ENCODE data around the gene AFG3L2. TPM values are rescaled to one million over a fixed set of nuclear protein-coding genes. Genes with fewer than 3 reads are reported as not detected.

AFG3L2 gene
- total RNA-seq, 1 donor from 2014 or later = 46.7 TPM

DNA sequence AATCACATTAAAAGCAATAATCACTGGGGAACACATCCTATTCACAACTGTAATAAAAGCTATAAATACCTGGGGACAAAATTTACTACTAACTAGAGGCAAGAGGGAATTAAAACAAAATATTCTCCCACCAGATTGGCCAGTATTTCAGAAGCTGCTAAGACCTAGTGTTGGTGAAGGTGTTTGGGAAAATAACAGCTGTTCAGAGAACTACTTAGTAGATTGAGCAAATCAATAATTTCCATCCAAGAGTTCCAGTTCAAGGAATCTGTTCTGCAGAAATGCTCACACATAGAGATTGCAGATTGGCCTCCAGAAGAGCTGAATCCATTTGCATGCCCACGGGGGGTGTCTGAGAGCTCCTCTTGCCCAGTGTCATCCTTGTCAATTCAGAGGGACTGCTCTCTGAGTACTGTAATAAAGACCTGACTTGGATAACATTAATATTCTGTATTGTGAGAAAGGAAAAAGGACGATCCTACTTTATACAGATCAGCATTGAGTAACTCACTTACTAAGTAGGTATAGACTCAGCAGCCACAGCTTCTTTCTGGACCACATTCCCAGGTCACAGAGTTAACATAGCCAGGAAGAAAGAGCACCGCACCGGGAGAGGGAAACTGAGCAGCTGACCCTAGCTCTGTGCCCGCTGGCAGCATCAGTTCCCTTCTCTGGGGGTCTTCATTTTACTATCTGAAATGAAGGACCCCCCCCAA is 63.3 kb downstream of the AFG3L2 start:
- Histone ChIP-seq H3K4me1 (ENCODE audit: insufficient read depth, low read length) (peaks cover 24% of the 10 kb centered on the region), H3K4me3 (ENCODE audit: insufficient read depth, low read depth, low read length) (no peak overlapping the region), H2AFZ (ENCODE audit: low read depth, low read length) (no peak overlapping the region), H3K9ac (ENCODE audit: low read length) (no peak overlapping the region), H3K27me3 (ENCODE audit: insufficient read depth, low read length) (no peaks in the 10 kb centered on the region), H3K4me2 (ENCODE audit: low read length) (peak overlapping the region; percentile 28), H3K36me3 (ENCODE audit: insufficient read depth, low read length) (peaks cover 71% of the 10 kb centered on the region), H4K20me1 (ENCODE audit: insufficient read depth, low read length) (peaks cover 93% of the 10 kb centered on the region), H3K9me3 (ENCODE audit: insufficient read depth, low read depth, low read length) (no peaks in the 10 kb centered on the region), H3K27ac (ENCODE audit: low read depth, low read length) (no peak overlapping the region), H3K79me2 (ENCODE audit: insufficient read depth, low read length) (peaks cover 97% of the 10 kb centered on the region)
- Mint-ChIP-seq H3K27ac (ENCODE audit: unreplicated experiment) (peak overlapping the region; percentile 36), H3K27me3 (ENCODE audit: low read depth, unreplicated experiment) (no peaks in the 10 kb centered on the region), H3K4me3 (ENCODE audit: unreplicated experiment) (peak overlapping the region; percentile 67), H3K4me1 (ENCODE audit: low read depth, unreplicated experiment) (peaks cover 51% of the 10 kb centered on the region), H3K9me3 (ENCODE audit: unreplicated experiment) (peaks cover 3% of the 10 kb centered on the region), H3K36me3 (ENCODE audit: low read depth, unreplicated experiment) (peaks cover 44% of the 10 kb centered on the region)
- DNase-seq (ENCODE audit: low read depth) (no peak), FAIRE-seq (no peak)
- TF ChIP-seq, protein P1, sequence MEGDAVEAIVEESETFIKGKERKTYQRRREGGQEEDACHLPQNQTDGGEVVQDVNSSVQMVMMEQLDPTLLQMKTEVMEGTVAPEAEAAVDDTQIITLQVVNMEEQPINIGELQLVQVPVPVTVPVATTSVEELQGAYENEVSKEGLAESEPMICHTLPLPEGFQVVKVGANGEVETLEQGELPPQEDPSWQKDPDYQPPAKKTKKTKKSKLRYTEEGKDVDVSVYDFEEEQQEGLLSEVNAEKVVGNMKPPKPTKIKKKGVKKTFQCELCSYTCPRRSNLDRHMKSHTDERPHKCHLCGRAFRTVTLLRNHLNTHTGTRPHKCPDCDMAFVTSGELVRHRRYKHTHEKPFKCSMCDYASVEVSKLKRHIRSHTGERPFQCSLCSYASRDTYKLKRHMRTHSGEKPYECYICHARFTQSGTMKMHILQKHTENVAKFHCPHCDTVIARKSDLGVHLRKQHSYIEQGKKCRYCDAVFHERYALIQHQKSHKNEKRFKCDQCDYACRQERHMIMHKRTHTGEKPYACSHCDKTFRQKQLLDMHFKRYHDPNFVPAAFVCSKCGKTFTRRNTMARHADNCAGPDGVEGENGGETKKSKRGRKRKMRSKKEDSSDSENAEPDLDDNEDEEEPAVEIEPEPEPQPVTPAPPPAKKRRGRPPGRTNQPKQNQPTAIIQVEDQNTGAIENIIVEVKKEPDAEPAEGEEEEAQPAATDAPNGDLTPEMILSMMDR (IDR thresholded peaks at IDR 0.05; ENCODE audit: insufficient read depth, low read depth, low read length) = no peak
- TF ChIP-seq EZH2 (IDR thresholded peaks at IDR 0.05; ENCODE audit: insufficient read depth, low read length) = no peak

DNA sequence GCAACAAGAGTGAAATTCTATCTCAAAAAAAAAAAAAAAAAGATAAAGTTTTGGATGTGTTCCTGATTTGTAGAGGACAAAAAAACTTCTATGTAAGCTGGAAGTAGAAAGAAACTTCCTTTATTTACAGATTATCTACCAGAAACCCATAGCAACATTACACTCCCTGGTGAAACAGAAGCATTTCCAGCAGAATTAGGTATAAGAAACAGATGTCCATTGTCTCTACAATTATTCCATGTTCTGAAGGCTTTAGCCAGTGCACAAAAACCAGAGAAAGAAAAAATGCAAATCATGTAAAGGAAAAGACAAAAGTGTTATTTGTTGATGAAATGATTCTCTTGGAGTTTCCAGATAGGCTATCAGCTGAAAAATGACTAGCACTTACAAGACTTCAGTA is 64.1 kb downstream of the AFG3L2 start:
- no peak for FAIRE-seq
- TF ChIP-seq EZH2 (IDR thresholded peaks at IDR 0.05; ENCODE audit: insufficient read depth, low read length) = no peak
- TF ChIP-seq, protein P1 (IDR thresholded peaks at IDR 0.05; ENCODE audit: insufficient read depth, low read depth, low read length) = no peak
- Mint-ChIP-seq H3K4me1 (ENCODE audit: low read depth, unreplicated experiment) (peaks cover 47% of the 10 kb centered on the region), H3K36me3 (ENCODE audit: low read depth, unreplicated experiment) (peaks cover 44% of the 10 kb centered on the region), H3K4me3 (ENCODE audit: unreplicated experiment) (peak overlapping the region; percentile 67), H3K9me3 (ENCODE audit: unreplicated experiment) (peaks cover 3% of the 10 kb centered on the region), H3K27ac (ENCODE audit: unreplicated experiment) (peak overlapping the region; percentile 9), H3K27me3 (ENCODE audit: low read depth, unreplicated experiment) (no peaks in the 10 kb centered on the region)
- Histone ChIP-seq H4K20me1 (ENCODE audit: insufficient read depth, low read length) (peaks cover 86% of the 10 kb centered on the region), H3K9me3 (ENCODE audit: insufficient read depth, low read depth, low read length) (no peaks in the 10 kb centered on the region), H3K79me2 (ENCODE audit: insufficient read depth, low read length) (peaks cover 97% of the 10 kb centered on the region), H3K4me3 (ENCODE audit: insufficient read depth, low read depth, low read length) (no peak overlapping the region), H3K9ac (ENCODE audit: low read length) (no peak overlapping the region), H3K27ac (ENCODE audit: low read depth, low read length) (peak overlapping the region; percentile 1), H3K4me2 (ENCODE audit: low read length) (peak overlapping the region; percentile 28), H2AFZ (ENCODE audit: low read depth, low read length) (no peak overlapping the region), H3K27me3 (ENCODE audit: insufficient read depth, low read length) (no peaks in the 10 kb centered on the region), H3K4me1 (ENCODE audit: insufficient read depth, low read length) (peaks cover 24% of the 10 kb centered on the region), H3K36me3 (ENCODE audit: insufficient read depth, low read length) (peaks cover 64% of the 10 kb centered on the region)
- no peak for DNase-seq (ENCODE audit: low read depth)

DNA sequence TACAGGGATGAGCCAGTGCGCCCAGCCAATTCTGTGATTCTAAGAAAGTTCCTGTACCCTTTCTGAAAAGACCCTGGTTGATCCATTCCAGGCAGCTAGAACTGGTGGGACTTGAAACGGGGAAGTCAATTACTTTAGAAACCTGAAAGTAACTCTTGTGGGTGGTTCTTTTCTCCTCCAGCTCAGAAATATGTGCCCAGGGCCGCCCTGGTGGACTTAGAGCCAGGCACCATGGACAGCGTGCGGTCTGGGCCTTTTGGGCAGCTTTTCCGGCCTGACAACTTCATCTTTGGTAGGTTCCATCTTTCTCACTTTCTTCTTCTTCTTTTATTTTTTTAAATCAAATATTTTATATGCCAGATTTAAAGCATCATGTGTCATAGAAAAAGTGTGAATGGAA is 66.3 kb downstream of the AFG3L2 start:
- Histone ChIP-seq H4K20me1 (ENCODE audit: insufficient read depth, low read length) (peaks cover 67% of the 10 kb centered on the region), H3K4me2 (ENCODE audit: low read length) (peak overlapping the region; percentile 93), H2AFZ (ENCODE audit: low read depth, low read length) (no peak overlapping the region), H3K36me3 (ENCODE audit: insufficient read depth, low read length) (peaks cover 55% of the 10 kb centered on the region), H3K4me3 (ENCODE audit: insufficient read depth, low read depth, low read length) (peak overlapping the region; percentile 34), H3K9ac (ENCODE audit: low read length) (peak overlapping the region; percentile 28), H3K79me2 (ENCODE audit: insufficient read depth, low read length) (peaks cover 95% of the 10 kb centered on the region), H3K4me1 (ENCODE audit: insufficient read depth, low read length) (peaks cover 31% of the 10 kb centered on the region), H3K27ac (ENCODE audit: low read depth, low read length) (no peak overlapping the region), H3K27me3 (ENCODE audit: insufficient read depth, low read length) (no peaks in the 10 kb centered on the region), H3K9me3 (ENCODE audit: insufficient read depth, low read depth, low read length) (no peaks in the 10 kb centered on the region)
- peak overlapping the region; percentile 98 for H3K27ac Mint-ChIP-seq (ENCODE audit: unreplicated experiment)
- TF ChIP-seq, protein P1 (IDR thresholded peaks at IDR 0.05; ENCODE audit: insufficient read depth, low read depth, low read length) = no peak
- TF ChIP-seq EZH2 (IDR thresholded peaks at IDR 0.05; ENCODE audit: insufficient read depth, low read length) = no peak
- FAIRE-seq = no peak
- no peaks in the 10 kb centered on the region for H3K27me3 Mint-ChIP-seq (ENCODE audit: low read depth, unreplicated experiment)
- peaks cover 38% of the 10 kb centered on the region for H3K4me1 Mint-ChIP-seq (ENCODE audit: low read depth, unreplicated experiment)
- H3K9me3 Mint-ChIP-seq (ENCODE audit: unreplicated experiment) = peaks cover 3% of the 10 kb centered on the region
- peak overlapping the region; percentile 95 for H3K4me3 Mint-ChIP-seq (ENCODE audit: unreplicated experiment)
- DNase-seq (ENCODE audit: low read depth) = no peak
- H3K36me3 Mint-ChIP-seq (ENCODE audit: low read depth, unreplicated experiment) = peaks cover 42% of the 10 kb centered on the region

Data from astrocyte (in vitro differentiated cells and primary cell).